ENCODE data around the gene RARA.
"Not testable (repeated sequence)": the region's sequence is repeated elsewhere in the genome, so short reads cannot be mapped to it uniquely, and the experiment has no call there.

RARA gene

GRCh38 chr17:40297511-40297910, 11.5 kb upstream of the RARA start:
- DNase-seq (ENCODE audit: low read depth): no peak
- H3K4me3 ChIP-seq (ENCODE audit: low read depth, low read length): no peak overlapping the region
- TF ChIP-seq, protein P1, sequence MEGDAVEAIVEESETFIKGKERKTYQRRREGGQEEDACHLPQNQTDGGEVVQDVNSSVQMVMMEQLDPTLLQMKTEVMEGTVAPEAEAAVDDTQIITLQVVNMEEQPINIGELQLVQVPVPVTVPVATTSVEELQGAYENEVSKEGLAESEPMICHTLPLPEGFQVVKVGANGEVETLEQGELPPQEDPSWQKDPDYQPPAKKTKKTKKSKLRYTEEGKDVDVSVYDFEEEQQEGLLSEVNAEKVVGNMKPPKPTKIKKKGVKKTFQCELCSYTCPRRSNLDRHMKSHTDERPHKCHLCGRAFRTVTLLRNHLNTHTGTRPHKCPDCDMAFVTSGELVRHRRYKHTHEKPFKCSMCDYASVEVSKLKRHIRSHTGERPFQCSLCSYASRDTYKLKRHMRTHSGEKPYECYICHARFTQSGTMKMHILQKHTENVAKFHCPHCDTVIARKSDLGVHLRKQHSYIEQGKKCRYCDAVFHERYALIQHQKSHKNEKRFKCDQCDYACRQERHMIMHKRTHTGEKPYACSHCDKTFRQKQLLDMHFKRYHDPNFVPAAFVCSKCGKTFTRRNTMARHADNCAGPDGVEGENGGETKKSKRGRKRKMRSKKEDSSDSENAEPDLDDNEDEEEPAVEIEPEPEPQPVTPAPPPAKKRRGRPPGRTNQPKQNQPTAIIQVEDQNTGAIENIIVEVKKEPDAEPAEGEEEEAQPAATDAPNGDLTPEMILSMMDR (IDR thresholded peaks at IDR 0.05; ENCODE audit: low read depth, low read length, missing control alignments): no peak

- TF ChIP-seq, protein P1 (IDR thresholded peaks at IDR 0.05; ENCODE audit: low read depth, low read length, missing control alignments): no peak
- H3K4me3 ChIP-seq (ENCODE audit: low read depth, low read length): no peak overlapping the region
- no peak for DNase-seq (ENCODE audit: low read depth)
Measured at GRCh38 chr17:40298726-40299125, 10.3 kb upstream of the RARA start.

GRCh38 chr17:40299159-40299757, 9.7 kb upstream of the RARA start:
- H3K4me3 ChIP-seq (ENCODE audit: low read depth, low read length); DNase-seq (ENCODE audit: low read depth): not testable (repeated sequence)

GRCh38 chr17:40301315-40301714, 7.7 kb upstream of the RARA start:
- TF ChIP-seq, protein P1 (IDR thresholded peaks at IDR 0.05; ENCODE audit: low read depth, low read length, missing control alignments): no peak
- DNase-seq (ENCODE audit: low read depth): no peak
- H3K4me3 ChIP-seq (ENCODE audit: low read depth, low read length): no peak overlapping the region

GRCh38 chr17:40303009-40303657, 5.8 kb upstream of the RARA start:
- TF ChIP-seq, protein P1 (IDR thresholded peaks at IDR 0.05; ENCODE audit: low read depth, low read length, missing control alignments): peak; percentile 58
- no peak overlapping the region for H3K4me3 ChIP-seq (ENCODE audit: low read depth, low read length)
- DNase-seq (ENCODE audit: low read depth): no peak

DNA sequence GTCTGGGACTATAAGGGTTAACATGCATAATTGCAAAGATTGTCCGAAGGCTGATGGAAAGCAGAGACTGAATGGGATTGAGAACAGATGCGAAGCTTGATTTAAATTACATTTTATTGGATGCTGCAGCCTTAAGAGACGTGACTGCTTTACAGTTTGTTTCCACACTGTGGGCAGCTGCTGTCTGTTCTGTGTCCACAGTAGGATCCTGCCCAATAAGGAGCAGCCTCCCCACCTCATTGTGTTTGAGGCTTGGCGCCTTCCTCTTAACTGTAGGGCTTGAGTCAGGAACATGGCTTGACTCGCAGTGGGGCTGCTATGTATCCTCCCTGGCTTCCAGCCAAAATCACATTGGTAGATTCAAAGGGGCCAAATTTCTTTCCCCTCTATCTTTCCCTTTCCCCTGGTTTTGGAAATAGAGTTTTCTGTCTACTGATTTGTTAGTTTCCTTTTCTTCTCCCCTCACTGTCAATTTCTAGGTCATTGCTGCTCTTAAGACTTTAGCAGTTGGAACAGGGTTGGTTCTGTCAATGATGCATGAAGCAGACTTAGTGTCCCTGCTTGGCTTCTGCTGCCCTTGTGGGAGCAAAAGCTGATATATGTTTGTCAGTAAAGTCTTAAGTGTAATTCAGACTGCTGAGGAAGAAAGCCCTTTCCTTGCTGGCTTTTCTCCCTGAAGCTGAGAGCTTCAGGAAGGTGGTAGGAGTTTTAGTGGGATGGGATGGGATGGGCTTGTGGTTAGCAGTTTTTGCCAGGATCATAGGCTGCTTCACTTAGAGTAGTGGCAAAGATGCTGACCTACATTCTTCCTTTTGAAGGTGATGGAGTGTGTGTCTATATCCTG, 5.0 kb upstream of the RARA start:
- TF ChIP-seq, protein P1 (IDR thresholded peaks at IDR 0.05; ENCODE audit: low read depth, low read length, missing control alignments): no peak
- no peak for DNase-seq (ENCODE audit: low read depth)
- no peak overlapping the region for H3K4me3 ChIP-seq (ENCODE audit: low read depth, low read length)

GRCh38 chr17:40304552-40304863, 4.5 kb upstream of the RARA start:
- not testable (repeated sequence) for H3K4me3 ChIP-seq (ENCODE audit: low read depth, low read length); DNase-seq (ENCODE audit: low read depth)

DNA sequence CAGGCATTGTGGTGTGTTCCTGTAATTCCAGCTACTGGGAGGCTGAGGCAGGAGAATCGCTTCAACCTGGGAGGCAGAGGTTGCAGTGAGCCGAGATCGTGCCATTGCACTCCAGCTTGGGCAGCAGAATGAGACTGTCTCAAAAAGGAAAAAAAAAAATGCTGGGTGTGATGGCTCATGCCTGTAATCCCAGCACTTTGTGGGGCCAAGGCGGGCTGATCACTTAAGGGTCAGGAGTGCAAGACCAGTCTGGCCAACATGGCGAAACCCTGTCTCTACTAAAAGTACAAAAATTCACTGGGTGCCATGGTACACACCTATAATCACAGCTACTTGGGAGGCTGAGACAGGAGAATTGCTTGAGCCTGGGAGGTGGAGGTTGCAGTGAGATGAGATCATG, 4.1 kb upstream of the RARA start:
- not testable (repeated sequence) for H3K4me3 ChIP-seq (ENCODE audit: low read depth, low read length); DNase-seq (ENCODE audit: low read depth)
